Liver (tissue), 9 donors: ENCODE results near the gene CNTN1. TPM values are rescaled to one million over a fixed set of nuclear protein-coding genes. Genes with fewer than 3 reads are reported as not detected.

Experiments
- DNase-seq: peaks from one replicate; pipeline ENCODE4 v3.0.0-alpha.2; 2017; ENCODE audit warnings: low spot score
- H3K27ac ChIP-seq, 2 donors: one replicate each; pipeline ENCODE4 v1.7.0; 2013; ENCODE audit warnings: inconsistent platforms in 2 of 2, low read length in 2 of 2, control low read depth in 1 of 2, low read depth in 1 of 2, mild to moderate bottlenecking in 1 of 2
- H3K27me3 ChIP-seq, 4 donors: one replicate each; pipeline versions ENCODE4 v1.6.1 to v1.7.0; 2013; ENCODE audit warnings: low read length in 3 of 4, inconsistent platforms in 1 of 4, mild to moderate bottlenecking in 1 of 4, moderate library complexity in 1 of 4; ENCODE audit not compliant: control insufficient read depth in 4 of 4, insufficient read depth in 4 of 4
- H3K36me3 ChIP-seq, 4 donors: one replicate each; pipeline versions ENCODE4 v1.6.1 to v1.7.0; 2013; ENCODE audit warnings: low read length in 3 of 4, mild to moderate bottlenecking in 3 of 4, low read depth in 1 of 4, moderate library complexity in 1 of 4; ENCODE audit not compliant: control insufficient read depth in 4 of 4, insufficient read depth in 3 of 4
- H3K4me1 ChIP-seq, 4 donors: one replicate each; pipeline versions ENCODE4 v1.6.1 to v1.7.0; 2013; ENCODE audit warnings: low read length in 3 of 4, mild to moderate bottlenecking in 3 of 4, moderate library complexity in 1 of 4; ENCODE audit not compliant: control insufficient read depth in 4 of 4, insufficient read depth in 4 of 4
- H3K4me3 ChIP-seq, 3 donors: one replicate each; pipeline versions ENCODE4 v1.6.1 to v1.7.0; 2013; ENCODE audit warnings: low read length in 3 of 3, control low read depth in 1 of 3, low read depth in 1 of 3, mild to moderate bottlenecking in 1 of 3
- H3K9ac ChIP-seq, 2 donors: one replicate each; pipeline ENCODE4 v1.7.0; 2013; ENCODE audit warnings: low read length in 2 of 2, mild to moderate bottlenecking in 2 of 2, moderate library complexity in 2 of 2, control low read depth in 1 of 2, low read depth in 1 of 2
- H3K9me3 ChIP-seq, 4 donors: one replicate each; pipeline versions ENCODE4 v1.6.1 to v1.7.0; 2013; ENCODE audit warnings: low read length in 3 of 4; ENCODE audit not compliant: control insufficient read depth in 4 of 4
- ATF3 ChIP-seq: IDR thresholded peaks from 2 replicates; pipeline ENCODE4 v1.6.1; 2016; ENCODE audit warnings: antibody characterized with exemption
- EGR1 ChIP-seq, 2 donors: IDR thresholded peaks; 2 replicates each; pipeline ENCODE4 v1.6.1; 2016 to 2018; ENCODE audit warnings: antibody characterized with exemption in 2 of 2, low read depth in 2 of 2
- FOXA1 ChIP-seq: IDR thresholded peaks from 2 replicates; pipeline ENCODE4 v1.6.1; 2016; ENCODE audit warnings: antibody characterized with exemption
- FOXA2 ChIP-seq: IDR thresholded peaks from 2 replicates; pipeline ENCODE4 v1.6.1; 2016; ENCODE audit warnings: antibody characterized with exemption
- GABPA ChIP-seq, 2 donors: IDR thresholded peaks in 1 of 2; conservative IDR thresholded peaks in 1 of 2; 2 replicates each; pipeline ENCODE4 v1.6.1; 2016; ENCODE audit warnings: antibody characterized with exemption in 2 of 2, mild to moderate bottlenecking in 1 of 2, moderate library complexity in 1 of 2
- HNF4A ChIP-seq, 2 donors: conservative IDR thresholded peaks; 2 replicates each; pipeline ENCODE4 v1.6.1; 2016; ENCODE audit warnings: antibody characterized with exemption in 2 of 2, mild to moderate bottlenecking in 2 of 2
- HNF4G ChIP-seq: IDR thresholded peaks from 2 replicates; pipeline ENCODE4 v1.6.1; 2016; ENCODE audit warnings: antibody characterized with exemption
- JUND ChIP-seq, 2 donors: IDR thresholded peaks; 2 replicates each; pipeline ENCODE4 v1.6.1; 2016; ENCODE audit warnings: antibody characterized with exemption in 2 of 2
- NR2F2 ChIP-seq: IDR thresholded peaks from 2 replicates; pipeline ENCODE4 v1.6.1; 2016; ENCODE audit warnings: antibody characterized with exemption
- RAD21 ChIP-seq, 2 donors: IDR thresholded peaks; 2 replicates each; pipeline ENCODE4 v1.6.1; 2016; ENCODE audit warnings: antibody characterized with exemption in 2 of 2, mild to moderate bottlenecking in 2 of 2
- RXRA ChIP-seq, 2 donors: IDR thresholded peaks; 2 replicates each; pipeline ENCODE4 v1.6.1; 2017 to 2018; ENCODE audit warnings: antibody characterized with exemption in 2 of 2, mild to moderate bottlenecking in 1 of 2
- SP1 ChIP-seq: IDR thresholded peaks from 2 replicates; pipeline ENCODE4 v1.6.1; 2018; ENCODE audit warnings: antibody characterized with exemption, mild to moderate bottlenecking
- TAF1 ChIP-seq: conservative IDR thresholded peaks from 2 replicates; pipeline ENCODE4 v1.6.1; 2016; ENCODE audit warnings: antibody characterized with exemption, mild to moderate bottlenecking
- YY1 ChIP-seq: IDR thresholded peaks from 2 replicates; pipeline ENCODE4 v1.6.1; 2016; ENCODE audit warnings: antibody characterized with exemption, mild to moderate bottlenecking
- ZBTB33 ChIP-seq: IDR thresholded peaks from 2 replicates; pipeline ENCODE4 v1.6.1; 2016; ENCODE audit warnings: antibody characterized with exemption
- WGBS: extraction: QIAGEN DNeasy Blood & Tissue Kit; methylation state at CpG from one replicate; pipeline ENCODE4 v1.1.7; 2013; 5-methylcytosine and 5-hydroxymethylcytosine counted together
- polyA plus RNA-seq, 2 donors: library from polyadenylated mRNA; stranded (reverse) in 1 of 2; unstranded in 1 of 2; fragments of 200-250 nt in 1 of 2; fragments of >200 nt in 1 of 2; fragmentation: Nextera tagmentation in 1 of 2; extraction: Ambion mirVana in 1 of 2; gene quantifications; one replicate each; pipeline versions ENCODE4 v1.2.1 to v1.2.3, GENCODE V29; 2013 to 2015
- total RNA-seq, 2 donors: library from RNA; depleted of rRNA; stranded (reverse); fragments of >200 nt; gene quantifications; one replicate each; pipeline ENCODE4 v1.2.3, GENCODE V29; 2014
- TF ChIP-seq, protein P1 (sequence below): IDR thresholded peaks from 2 replicates; pipeline ENCODE4 v1.6.1; 2016; ENCODE audit warnings: antibody characterized with exemption, mild to moderate bottlenecking
- TF ChIP-seq, protein P2 (sequence below): IDR thresholded peaks from 2 replicates; pipeline ENCODE4 v1.6.1; 2016; ENCODE audit warnings: antibody characterized with exemption
- TF ChIP-seq, protein P3 (sequence below): fragments of 150-350 bp; IDR thresholded peaks from 2 replicates; pipeline ENCODE4 v1.5.1; 2017; ENCODE audit warnings: improper control_type of control experiment, low read depth, low read length; ENCODE audit not compliant: missing input control
- donor health status: healthy.
- donor health status: healthy.
- donor health status: healthy.
- donor health status: healthy.
- donor health status: healthy.

The CNTN1 gene
- total and polyA plus RNA-seq, 4 donors: 0.03 to 1.2 (median 0.43) TPM

- Histone ChIP-seq H3K4me1 (no peaks in the 10 kb centered on the region), H3K36me3 (no peaks in the 10 kb centered on the region), H3K4me3 (no peak overlapping the region), H3K27ac (no peak overlapping the region), H3K9me3 (no peaks in the 10 kb centered on the region), H3K9ac (no peak overlapping the region), H3K27me3 (peaks cover 0 to 4% (median 0%) of the 10 kb centered on the region in 4 donors)
- TF ChIP-seq SP1 (no peak), FOXA2 (no peak), HNF4G (no peak), EGR1 (IDR thresholded peaks at IDR 0.05; ENCODE audit: low read depth in 2 of 2) (no peak), GABPA (IDR thresholded peaks at IDR 0.05 in 1 of 2, conservative IDR thresholded peaks at IDR 0.05 in 1 of 2) (no peak), NR2F2 (no peak), RAD21 (IDR thresholded peaks at IDR 0.05) (no peak), JUND (IDR thresholded peaks at IDR 0.05) (no peak), RXRA (IDR thresholded peaks at IDR 0.05) (no peak), ZBTB33 (no peak), HNF4A (conservative IDR thresholded peaks at IDR 0.05) (no peak), TAF1 (no peak), FOXA1 (no peak), YY1 (no peak), ATF3 (no peak)
- TF ChIP-seq, protein P1, sequence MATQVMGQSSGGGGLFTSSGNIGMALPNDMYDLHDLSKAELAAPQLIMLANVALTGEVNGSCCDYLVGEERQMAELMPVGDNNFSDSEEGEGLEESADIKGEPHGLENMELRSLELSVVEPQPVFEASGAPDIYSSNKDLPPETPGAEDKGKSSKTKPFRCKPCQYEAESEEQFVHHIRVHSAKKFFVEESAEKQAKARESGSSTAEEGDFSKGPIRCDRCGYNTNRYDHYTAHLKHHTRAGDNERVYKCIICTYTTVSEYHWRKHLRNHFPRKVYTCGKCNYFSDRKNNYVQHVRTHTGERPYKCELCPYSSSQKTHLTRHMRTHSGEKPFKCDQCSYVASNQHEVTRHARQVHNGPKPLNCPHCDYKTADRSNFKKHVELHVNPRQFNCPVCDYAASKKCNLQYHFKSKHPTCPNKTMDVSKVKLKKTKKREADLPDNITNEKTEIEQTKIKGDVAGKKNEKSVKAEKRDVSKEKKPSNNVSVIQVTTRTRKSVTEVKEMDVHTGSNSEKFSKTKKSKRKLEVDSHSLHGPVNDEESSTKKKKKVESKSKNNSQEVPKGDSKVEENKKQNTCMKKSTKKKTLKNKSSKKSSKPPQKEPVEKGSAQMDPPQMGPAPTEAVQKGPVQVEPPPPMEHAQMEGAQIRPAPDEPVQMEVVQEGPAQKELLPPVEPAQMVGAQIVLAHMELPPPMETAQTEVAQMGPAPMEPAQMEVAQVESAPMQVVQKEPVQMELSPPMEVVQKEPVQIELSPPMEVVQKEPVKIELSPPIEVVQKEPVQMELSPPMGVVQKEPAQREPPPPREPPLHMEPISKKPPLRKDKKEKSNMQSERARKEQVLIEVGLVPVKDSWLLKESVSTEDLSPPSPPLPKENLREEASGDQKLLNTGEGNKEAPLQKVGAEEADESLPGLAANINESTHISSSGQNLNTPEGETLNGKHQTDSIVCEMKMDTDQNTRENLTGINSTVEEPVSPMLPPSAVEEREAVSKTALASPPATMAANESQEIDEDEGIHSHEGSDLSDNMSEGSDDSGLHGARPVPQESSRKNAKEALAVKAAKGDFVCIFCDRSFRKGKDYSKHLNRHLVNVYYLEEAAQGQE: no peak
- TF ChIP-seq, protein P2, sequence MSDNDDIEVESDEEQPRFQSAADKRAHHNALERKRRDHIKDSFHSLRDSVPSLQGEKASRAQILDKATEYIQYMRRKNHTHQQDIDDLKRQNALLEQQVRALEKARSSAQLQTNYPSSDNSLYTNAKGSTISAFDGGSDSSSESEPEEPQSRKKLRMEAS: no peak
- TF ChIP-seq, protein P3, sequence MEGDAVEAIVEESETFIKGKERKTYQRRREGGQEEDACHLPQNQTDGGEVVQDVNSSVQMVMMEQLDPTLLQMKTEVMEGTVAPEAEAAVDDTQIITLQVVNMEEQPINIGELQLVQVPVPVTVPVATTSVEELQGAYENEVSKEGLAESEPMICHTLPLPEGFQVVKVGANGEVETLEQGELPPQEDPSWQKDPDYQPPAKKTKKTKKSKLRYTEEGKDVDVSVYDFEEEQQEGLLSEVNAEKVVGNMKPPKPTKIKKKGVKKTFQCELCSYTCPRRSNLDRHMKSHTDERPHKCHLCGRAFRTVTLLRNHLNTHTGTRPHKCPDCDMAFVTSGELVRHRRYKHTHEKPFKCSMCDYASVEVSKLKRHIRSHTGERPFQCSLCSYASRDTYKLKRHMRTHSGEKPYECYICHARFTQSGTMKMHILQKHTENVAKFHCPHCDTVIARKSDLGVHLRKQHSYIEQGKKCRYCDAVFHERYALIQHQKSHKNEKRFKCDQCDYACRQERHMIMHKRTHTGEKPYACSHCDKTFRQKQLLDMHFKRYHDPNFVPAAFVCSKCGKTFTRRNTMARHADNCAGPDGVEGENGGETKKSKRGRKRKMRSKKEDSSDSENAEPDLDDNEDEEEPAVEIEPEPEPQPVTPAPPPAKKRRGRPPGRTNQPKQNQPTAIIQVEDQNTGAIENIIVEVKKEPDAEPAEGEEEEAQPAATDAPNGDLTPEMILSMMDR: no peak
- no peak for DNase-seq
- WGBS: 38% methylated on average over 17 of the region's 17 CpGs
These were observed 135.7 kb downstream of the CNTN1 start for GRCh38 chr12:40827683-40828592.
